Stimulated activated effector memory CD8-positive, alpha-beta T cell treated with anti-CD3 and anti-CD28 coated beads, Interleukin-12 subunit alpha, Interleukin-12 subunit beta, amount 100 ng/mL, for 72 hours (primary cell): ENCODE data around the gene SUPT3H.

Experiments
- ATAC-seq: fragments of 150-1000 bp; cut with Tn5 transposase; 2 replicates; pipeline ENCODE4 v1.10.0; 2021
- DNase-seq, 2 donors: peaks; one replicate each; pipeline ENCODE4 v3.0.0; 2021 to 2022; ENCODE audit warnings: low spot score in 2 of 2
- H3K27ac Mint-ChIP-seq: one replicate; pipeline ENCODE4 v1.8.0; 2022; ENCODE audit warnings: mild to moderate bottlenecking, mixed read lengths
- H3K36me3 Mint-ChIP-seq: one replicate; pipeline ENCODE4 v1.8.0; 2022; ENCODE audit warnings: mild to moderate bottlenecking, mixed read lengths
- H3K4me1 Mint-ChIP-seq: one replicate; pipeline ENCODE4 v1.8.0; 2022; ENCODE audit warnings: mixed read lengths
- H3K4me3 Mint-ChIP-seq: one replicate; pipeline ENCODE4 v1.8.0; 2022; ENCODE audit warnings: mild to moderate bottlenecking, mixed read lengths
- H3K9me3 Mint-ChIP-seq: one replicate; pipeline ENCODE4 v1.8.0; 2022; ENCODE audit warnings: mixed read lengths

SUPT3H gene

GRCh38 chr6:44784195-44784594, 593.5 kb downstream of the SUPT3H start:
- Mint-ChIP-seq H3K27ac (no peak overlapping the region), H3K4me1 (peaks cover 14% of the 10 kb centered on the region), H3K9me3 (no peaks in the 10 kb centered on the region), H3K4me3 (no peak overlapping the region), H3K36me3 (no peaks in the 10 kb centered on the region)
- no peak for ATAC-seq
- DNase-seq: no peak

- H3K4me1 Mint-ChIP-seq: peaks cover 8% of the 10 kb centered on the region
- no peak overlapping the region for H3K4me3 Mint-ChIP-seq
- no peak overlapping the region for H3K27ac Mint-ChIP-seq
- ATAC-seq (no peak), DNase-seq (no peak)
- H3K36me3 Mint-ChIP-seq: no peaks in the 10 kb centered on the region
- no peaks in the 10 kb centered on the region for H3K9me3 Mint-ChIP-seq
These were observed 594.8 kb downstream of the SUPT3H start for GRCh38 chr6:44782892-44783291.

GRCh38 chr6:44781912-44782597, 595.7 kb downstream of the SUPT3H start:
- Mint-ChIP-seq H3K4me1 (no peaks in the 10 kb centered on the region), H3K4me3 (no peak overlapping the region), H3K36me3 (no peaks in the 10 kb centered on the region), H3K9me3 (no peaks in the 10 kb centered on the region), H3K27ac (no peak overlapping the region)
- DNase-seq (no peak), ATAC-seq (no peak)

- H3K4me3 Mint-ChIP-seq: no peak overlapping the region
- no peak for DNase-seq
- H3K9me3 Mint-ChIP-seq: no peaks in the 10 kb centered on the region
- H3K27ac Mint-ChIP-seq: no peak overlapping the region
- H3K4me1 Mint-ChIP-seq: no peaks in the 10 kb centered on the region
- ATAC-seq: no peak
- no peaks in the 10 kb centered on the region for H3K36me3 Mint-ChIP-seq
These were observed 597.6 kb downstream of the SUPT3H start for GRCh38 chr6:44780161-44780560.

- H3K36me3 Mint-ChIP-seq: no peaks in the 10 kb centered on the region
- H3K9me3 Mint-ChIP-seq: peaks cover 2% of the 10 kb centered on the region
- no peaks in the 10 kb centered on the region for H3K4me1 Mint-ChIP-seq
- DNase-seq: no peak
- H3K27ac Mint-ChIP-seq: no peak overlapping the region
- ATAC-seq: no peak
- no peak overlapping the region for H3K4me3 Mint-ChIP-seq
These were observed 598.5 kb downstream of the SUPT3H start for GRCh38 chr6:44779130-44779826.
